Gastrocnemius medialis (tissue), 4 donors: ENCODE data around the gene LEF1.

Experiments
- POLR2A ChIP-seq, 2 donors: fragments of 450-650 bp; IDR thresholded peaks; one replicate each; pipeline ENCODE4 v1.6.1; 2017; ENCODE audit warnings: antibody characterized with exemption in 2 of 2, mild to moderate bottlenecking in 2 of 2, moderate library complexity in 2 of 2
- TF ChIP-seq, protein P1 (sequence below), 5 experiments: fragments of 450-650 bp in 3 of 5; fragments of 200-600 bp in 2 of 5; sonication (generic) in 2 of 5; IDR thresholded peaks in 4 of 5; conservative IDR thresholded peaks in 1 of 5; 1 replicate in 4 of 5; 2 replicates in 1 of 5; pipeline ENCODE4 v1.5.1; 2016 to 2019; ENCODE audit warnings: antibody characterized with exemption in 5 of 5, mild to moderate bottlenecking in 3 of 5, moderate library complexity in 3 of 5

DNA sequence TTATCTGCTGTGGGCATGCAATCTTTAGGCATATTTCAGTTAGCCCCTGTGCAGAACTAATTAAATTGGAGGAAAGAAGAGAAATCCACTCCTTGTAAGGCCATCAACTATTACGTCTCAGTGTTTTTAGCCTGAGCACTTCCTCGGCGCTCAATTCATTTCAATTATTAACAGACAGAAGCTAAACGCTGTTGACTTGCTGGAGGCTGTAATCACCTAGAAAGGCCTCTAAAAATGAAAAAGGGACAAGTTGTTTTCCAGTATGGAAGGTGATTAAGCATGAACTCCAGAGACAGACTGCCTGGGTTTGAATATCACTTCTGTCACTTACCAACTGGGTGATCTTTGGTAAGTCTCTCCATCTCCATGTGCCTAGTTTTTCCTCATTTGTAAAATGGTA, 59.6 kb downstream of the LEF1 start:
- TF ChIP-seq, protein P1, sequence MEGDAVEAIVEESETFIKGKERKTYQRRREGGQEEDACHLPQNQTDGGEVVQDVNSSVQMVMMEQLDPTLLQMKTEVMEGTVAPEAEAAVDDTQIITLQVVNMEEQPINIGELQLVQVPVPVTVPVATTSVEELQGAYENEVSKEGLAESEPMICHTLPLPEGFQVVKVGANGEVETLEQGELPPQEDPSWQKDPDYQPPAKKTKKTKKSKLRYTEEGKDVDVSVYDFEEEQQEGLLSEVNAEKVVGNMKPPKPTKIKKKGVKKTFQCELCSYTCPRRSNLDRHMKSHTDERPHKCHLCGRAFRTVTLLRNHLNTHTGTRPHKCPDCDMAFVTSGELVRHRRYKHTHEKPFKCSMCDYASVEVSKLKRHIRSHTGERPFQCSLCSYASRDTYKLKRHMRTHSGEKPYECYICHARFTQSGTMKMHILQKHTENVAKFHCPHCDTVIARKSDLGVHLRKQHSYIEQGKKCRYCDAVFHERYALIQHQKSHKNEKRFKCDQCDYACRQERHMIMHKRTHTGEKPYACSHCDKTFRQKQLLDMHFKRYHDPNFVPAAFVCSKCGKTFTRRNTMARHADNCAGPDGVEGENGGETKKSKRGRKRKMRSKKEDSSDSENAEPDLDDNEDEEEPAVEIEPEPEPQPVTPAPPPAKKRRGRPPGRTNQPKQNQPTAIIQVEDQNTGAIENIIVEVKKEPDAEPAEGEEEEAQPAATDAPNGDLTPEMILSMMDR (IDR thresholded peaks at IDR 0.05 in 4 of 5, conservative IDR thresholded peaks at IDR 0.05 in 1 of 5): no peak
- TF ChIP-seq POLR2A (IDR thresholded peaks at IDR 0.05): no peak
